Colonic mucosa (tissue), 4 donors: ENCODE measurements around the gene KDM7A. TPM values are rescaled to one million over a fixed set of nuclear protein-coding genes. Genes with fewer than 3 reads are reported as not detected.
A peak's percentile ranks its signal among the peaks of the same experiment; 100 is the strongest.

Source experiments
- DNase-seq: peaks from one replicate; pipeline ENCODE4 v3.0.0-alpha.2; 2020
- H3K27ac ChIP-seq: fragments of 200-600 bp; one replicate; pipeline ENCODE4 v1.8.0; 2021
- H3K27me3 ChIP-seq: fragments of 200-600 bp; one replicate; pipeline ENCODE4 v1.8.0; 2021
- H3K36me3 ChIP-seq: fragments of 200-600 bp; one replicate; pipeline ENCODE4 v1.8.0; 2021
- H3K4me1 ChIP-seq: fragments of 200-600 bp; one replicate; pipeline ENCODE4 v1.8.0; 2021; ENCODE audit warnings: mild to moderate bottlenecking
- H3K4me3 ChIP-seq: fragments of 200-600 bp; one replicate; pipeline ENCODE4 v1.8.0; 2021
- H3K9ac ChIP-seq, 2 donors: one replicate each; pipeline ENCODE4 v1.7.0; 2013; ENCODE audit warnings: control low read depth in 2 of 2, low read depth in 2 of 2, low read length in 2 of 2
- H3K9me3 ChIP-seq: fragments of 200-600 bp; one replicate; pipeline ENCODE4 v1.8.0; 2021
- CTCF ChIP-seq: fragments of 200-600 bp; IDR thresholded peaks from one replicate; pipeline ENCODE4 v1.8.0; 2022; ENCODE audit warnings: antibody characterized with exemption, mild to moderate bottlenecking
- intact Hi-C: fragments of 100-400 bp; cut with DNase I; formaldehyde crosslinking; loops from one replicate; pipeline ENCODE4 v1.14.1; 2022
- total RNA-seq, 2 donors: library from RNA; stranded (reverse); fragmentation: NEBNext Ultra II Directional in 1 of 2; extraction: Animal tissue kit (Norgen Biotek cat#: 25700) in 1 of 2; gene quantifications; one replicate each; pipeline ENCODE4 v1.2.1, GENCODE V29; 2021
- donor health status: healthy.
- donor health status: DM: no; HTN: no; CAD: no.
- donor health status: DM: no; HTN: no; CAD: no.

KDM7A gene
- total RNA-seq, 2 donors from 2014 or later, result 14.7 to 37.5 TPM

DNA sequence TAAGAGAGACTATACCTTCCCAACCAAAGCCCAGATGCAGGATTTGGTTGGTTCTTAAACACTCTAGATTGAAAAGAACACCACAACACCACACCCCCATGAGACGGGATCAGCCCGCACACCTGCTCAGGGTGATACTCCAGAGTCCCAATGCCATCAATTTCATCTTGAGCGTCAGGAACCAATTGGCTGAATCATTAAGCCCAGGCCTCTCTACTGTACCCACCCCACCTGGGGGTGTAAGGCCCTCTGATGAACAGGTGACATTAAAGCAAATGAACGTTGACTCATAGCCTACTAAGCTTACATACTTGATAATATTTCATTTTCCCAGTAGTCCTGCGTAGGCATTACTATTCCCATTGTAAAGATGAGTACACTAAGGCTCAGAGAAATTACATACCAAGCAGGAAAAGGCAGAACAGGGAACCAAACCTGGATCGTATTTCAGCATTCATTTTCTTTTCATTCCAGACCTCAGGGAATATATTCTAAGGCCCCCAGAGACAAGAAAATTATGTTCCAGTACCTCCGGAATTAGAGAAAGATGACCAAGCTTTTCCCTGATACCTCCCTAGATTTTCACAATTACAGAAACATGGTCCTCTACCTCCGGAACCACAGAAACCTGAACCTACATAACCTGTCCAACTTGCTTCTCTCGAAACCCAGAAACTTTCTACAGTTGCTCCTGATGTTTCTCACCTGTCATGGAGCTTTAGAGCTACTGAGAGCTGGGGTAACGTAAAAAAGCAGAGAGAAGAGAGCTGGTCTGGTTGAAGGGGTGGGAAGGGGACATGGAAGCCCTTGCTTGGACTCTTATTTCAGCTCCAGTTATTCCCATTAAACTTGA, 43.1 kb upstream of the KDM7A start:
- Histone ChIP-seq H3K4me3 (no peak overlapping the region), H3K36me3 (no peaks in the 10 kb centered on the region), H3K9me3 (no peaks in the 10 kb centered on the region), H3K4me1 (no peaks in the 10 kb centered on the region), H3K27me3 (no peaks in the 10 kb centered on the region), H3K27ac (no peak overlapping the region), H3K9ac (no peak overlapping the region)
- no peak for DNase-seq
- no peak for TF ChIP-seq CTCF
- intact Hi-C loops, result no loop called here

- Histone ChIP-seq H3K27ac (no peak overlapping the region), H3K27me3 (no peaks in the 10 kb centered on the region), H3K9me3 (no peaks in the 10 kb centered on the region), H3K4me3 (no peak overlapping the region), H3K4me1 (peaks cover 5% of the 10 kb centered on the region), H3K36me3 (no peaks in the 10 kb centered on the region), H3K9ac (no peak overlapping the region)
- DNase-seq, result no peak
- intact Hi-C loops, result no loop called here
- TF ChIP-seq CTCF, result no peak
These were observed 41.9 kb upstream of the KDM7A start for GRCh38 chr7:140218656-140219055.

DNA sequence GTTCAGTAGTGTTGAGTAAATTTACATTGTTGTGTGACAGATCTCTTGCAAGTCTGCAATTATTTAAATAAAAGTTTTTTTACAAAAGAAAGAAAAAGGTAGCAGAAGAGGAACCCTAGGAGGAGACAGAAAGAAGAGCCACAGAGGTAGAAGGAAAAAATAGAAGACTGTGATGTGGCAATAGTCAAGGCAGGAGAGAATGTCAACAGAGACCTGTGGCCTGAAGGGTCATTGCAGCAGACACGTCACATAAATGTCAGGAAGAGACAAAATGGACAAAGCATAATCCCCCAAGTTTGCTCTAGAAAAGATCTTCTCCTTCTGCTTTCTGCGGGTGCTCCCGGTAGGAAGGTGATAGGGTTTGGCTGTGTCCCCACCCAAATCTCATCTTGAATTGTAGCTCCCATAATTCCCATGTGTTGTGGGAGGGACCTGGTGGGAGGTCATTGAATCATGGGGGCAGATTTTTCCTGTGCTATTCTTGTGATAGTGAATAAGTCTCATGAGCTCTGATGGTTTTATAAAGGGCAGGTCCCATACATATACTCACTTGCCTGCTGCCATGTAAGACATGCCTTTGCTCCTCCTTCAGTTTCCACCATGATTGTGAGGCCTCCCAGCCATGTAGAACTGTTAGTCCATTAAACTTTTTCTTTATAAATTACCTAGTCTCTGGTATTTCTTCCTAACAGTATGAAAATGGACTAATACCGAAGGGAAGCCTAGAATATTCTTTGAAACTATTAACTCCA, 41.1 kb upstream of the KDM7A start:
- TF ChIP-seq CTCF, result no peak
- intact Hi-C loops, result no loop called here
- H3K27me3 ChIP-seq, result no peaks in the 10 kb centered on the region

DNA sequence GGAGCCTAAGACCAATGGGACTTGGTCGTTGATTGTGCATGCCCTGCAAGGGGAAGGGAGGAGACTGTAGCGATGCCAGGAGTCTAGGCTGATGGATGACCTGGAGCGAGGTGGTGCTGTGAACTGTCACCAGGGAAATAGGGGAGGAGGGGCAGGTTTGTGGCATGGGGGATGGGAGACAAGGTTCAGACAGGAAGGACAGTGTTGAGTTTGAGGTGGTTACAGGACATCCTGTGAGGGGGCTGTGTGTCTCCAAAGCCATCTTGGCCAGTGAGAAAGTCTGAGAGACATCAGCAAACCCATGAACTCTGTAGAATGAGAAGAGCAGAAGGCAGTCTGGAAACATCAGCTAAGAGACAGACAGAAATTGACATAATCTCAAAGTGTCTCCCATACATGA, 38.5 kb upstream of the KDM7A start:
- no peaks in the 10 kb centered on the region for H3K27me3 ChIP-seq
- DNase-seq, result no peak
- intact Hi-C loops, result no loop called here
- no peak overlapping the region for H3K9ac ChIP-seq
- no peak for TF ChIP-seq CTCF
- no peaks in the 10 kb centered on the region for H3K36me3 ChIP-seq
- H3K4me3 ChIP-seq, result no peak overlapping the region
- H3K9me3 ChIP-seq, result no peaks in the 10 kb centered on the region
- H3K27ac ChIP-seq, result no peak overlapping the region
- H3K4me1 ChIP-seq, result peaks cover 14% of the 10 kb centered on the region

More for the DNA sequence above, 41.1 kb upstream of the KDM7A start:
- Histone ChIP-seq H3K4me3 (no peak overlapping the region), H3K36me3 (no peaks in the 10 kb centered on the region), H3K4me1 (peaks cover 9% of the 10 kb centered on the region), H3K9ac (no peak overlapping the region), H3K27ac (no peak overlapping the region), H3K9me3 (no peaks in the 10 kb centered on the region)
- no peak for DNase-seq

DNA sequence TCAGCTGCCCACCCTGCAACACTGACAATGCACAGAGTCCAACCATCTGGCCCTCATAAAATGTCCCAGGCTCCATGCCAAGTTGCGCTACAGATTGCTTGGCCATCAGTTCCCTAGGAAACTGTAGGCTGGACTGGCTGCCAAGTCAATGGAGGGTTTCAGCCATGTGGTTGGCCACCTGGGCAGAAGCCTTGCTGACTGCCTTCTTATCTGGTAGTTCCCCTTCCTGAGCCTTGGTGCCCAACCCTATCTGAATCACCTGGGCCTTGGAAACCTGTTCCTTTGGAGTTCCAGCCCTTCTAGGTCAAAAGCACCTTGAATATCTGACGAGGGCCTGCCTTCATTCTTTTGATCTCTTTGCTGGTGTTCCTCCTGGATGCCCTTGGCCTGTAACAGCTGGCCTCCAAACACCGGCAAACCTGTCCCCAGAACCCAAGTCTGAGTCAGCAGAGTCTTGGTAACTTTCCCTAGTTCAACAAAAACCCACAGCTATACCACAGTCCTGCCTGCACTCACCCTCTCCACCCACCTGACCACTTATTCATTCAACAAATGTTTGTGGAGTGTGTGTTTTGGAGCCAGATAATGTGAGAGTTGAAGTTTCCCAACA, 37.4 kb upstream of the KDM7A start:
- H3K36me3 ChIP-seq, result no peaks in the 10 kb centered on the region
- peak overlapping the region in 1 of 2 donors; percentile 19 for H3K9ac ChIP-seq
- no peak overlapping the region for H3K4me3 ChIP-seq
- H3K27ac ChIP-seq, result peak overlapping the region; percentile 78
- H3K27me3 ChIP-seq, result no peaks in the 10 kb centered on the region
- peak; percentile 89 for DNase-seq
- intact Hi-C loops, result no loop called here
- peaks cover 14% of the 10 kb centered on the region for H3K4me1 ChIP-seq
- H3K9me3 ChIP-seq, result no peaks in the 10 kb centered on the region
- TF ChIP-seq CTCF, result no peak
